GM10847 (cell line): ENCODE data around the gene FOXK1.

Source experiments
- POLR2A ChIP-seq: IDR thresholded peaks from 2 replicates; pipeline ENCODE4 v1.6.1; 2011; ENCODE audit not compliant: insufficient read length; ENCODE audit errors: extremely low read depth

The FOXK1 gene

DNA sequence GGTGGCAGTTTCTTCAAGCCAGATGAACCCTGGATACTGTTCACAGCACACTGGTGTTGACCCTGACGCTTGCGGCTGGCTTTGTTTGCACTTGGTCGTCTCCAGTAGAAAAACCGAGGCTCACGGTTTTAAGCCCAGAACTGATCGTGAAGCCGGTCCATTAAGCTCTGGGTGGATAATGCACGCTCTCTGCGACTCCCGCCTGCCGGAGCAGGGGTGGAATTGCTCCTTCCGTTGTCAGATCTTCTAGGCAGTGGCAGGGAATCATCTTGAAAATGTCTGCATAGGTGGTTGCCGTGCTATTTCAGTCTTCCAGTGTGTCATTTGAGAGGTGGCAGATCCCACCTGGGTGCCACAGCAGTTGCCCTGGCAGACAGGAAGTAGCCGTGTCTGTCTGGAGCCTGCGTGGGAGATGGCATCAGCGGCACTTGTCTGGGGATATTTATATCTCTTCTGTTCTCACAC lies 57.5 kb downstream of the FOXK1 start:
- no peak for TF ChIP-seq POLR2A

GRCh38 chr7:4740796-4741195 lies 58.7 kb downstream of the FOXK1 start:
- no peak for TF ChIP-seq POLR2A

GRCh38 chr7:4742051-4742573 lies 60.0 kb downstream of the FOXK1 start:
- no peak for TF ChIP-seq POLR2A

DNA sequence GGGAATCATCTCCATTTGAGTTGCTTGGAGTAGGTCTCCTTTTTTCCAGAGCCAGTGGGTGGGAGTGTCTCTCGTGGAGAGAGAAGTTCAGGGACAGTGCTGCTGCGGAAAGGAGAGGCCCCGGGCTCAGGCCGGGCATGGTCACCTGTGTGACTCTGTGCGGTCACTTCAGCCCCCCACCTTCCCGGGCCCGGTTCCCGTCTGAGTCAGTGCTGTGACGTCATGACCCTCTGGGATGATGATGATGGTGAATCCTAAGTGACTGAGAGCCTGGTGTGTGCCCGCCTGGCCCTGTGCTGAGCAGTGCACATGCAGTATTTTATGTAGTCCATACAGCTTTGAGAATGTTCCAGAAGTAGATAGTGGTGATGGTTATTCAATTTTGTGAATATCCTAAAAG lies 60.8 kb downstream of the FOXK1 start:
- no peak for TF ChIP-seq POLR2A

DNA sequence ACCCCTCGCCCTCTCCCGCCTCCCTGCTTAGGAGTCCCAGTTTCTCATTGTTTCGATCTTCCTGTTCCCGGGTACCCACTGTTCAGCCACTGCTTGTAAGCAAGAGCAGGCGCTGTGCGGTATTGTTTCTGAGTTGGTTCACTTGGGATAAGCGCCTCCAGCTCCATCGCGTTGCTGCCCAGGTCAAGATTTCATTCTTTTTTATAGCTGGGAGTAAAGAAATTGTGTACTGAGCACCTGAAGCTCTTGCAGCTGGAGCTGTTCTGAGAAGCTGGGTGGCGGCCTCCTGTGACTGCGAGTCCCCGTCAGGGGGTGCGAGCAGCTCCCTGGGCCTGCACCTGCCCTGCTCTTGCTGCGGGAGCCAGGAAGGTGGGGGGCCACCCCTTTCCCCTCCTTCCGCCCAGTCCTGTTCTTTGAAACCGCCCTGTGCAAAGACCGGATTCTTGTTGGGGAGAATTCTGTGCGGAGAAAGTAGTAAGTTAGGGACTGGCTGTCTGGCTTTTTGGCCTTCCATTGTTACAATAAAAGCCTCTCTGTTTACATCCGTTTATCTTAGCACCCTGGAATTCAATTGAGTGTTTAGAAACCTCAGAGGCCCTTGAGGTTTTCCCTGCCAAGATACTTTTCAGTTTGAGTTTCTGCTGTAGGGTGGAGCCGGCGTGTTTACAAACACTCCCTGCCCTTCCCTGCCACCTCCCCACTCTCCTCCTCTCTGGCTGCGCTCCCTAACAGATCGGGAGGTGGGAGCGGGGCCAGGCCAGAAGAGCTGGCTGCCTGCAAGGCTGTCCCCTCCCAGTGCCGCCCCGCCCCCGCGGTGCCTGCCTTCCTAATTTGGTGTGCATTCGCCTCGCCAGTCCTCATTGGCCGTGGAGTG lies 62.5 kb downstream of the FOXK1 start:
- peak; percentile 9 for TF ChIP-seq POLR2A

GRCh38 chr7:4745265-4745919 lies 63.3 kb downstream of the FOXK1 start:
- no peak for TF ChIP-seq POLR2A

DNA sequence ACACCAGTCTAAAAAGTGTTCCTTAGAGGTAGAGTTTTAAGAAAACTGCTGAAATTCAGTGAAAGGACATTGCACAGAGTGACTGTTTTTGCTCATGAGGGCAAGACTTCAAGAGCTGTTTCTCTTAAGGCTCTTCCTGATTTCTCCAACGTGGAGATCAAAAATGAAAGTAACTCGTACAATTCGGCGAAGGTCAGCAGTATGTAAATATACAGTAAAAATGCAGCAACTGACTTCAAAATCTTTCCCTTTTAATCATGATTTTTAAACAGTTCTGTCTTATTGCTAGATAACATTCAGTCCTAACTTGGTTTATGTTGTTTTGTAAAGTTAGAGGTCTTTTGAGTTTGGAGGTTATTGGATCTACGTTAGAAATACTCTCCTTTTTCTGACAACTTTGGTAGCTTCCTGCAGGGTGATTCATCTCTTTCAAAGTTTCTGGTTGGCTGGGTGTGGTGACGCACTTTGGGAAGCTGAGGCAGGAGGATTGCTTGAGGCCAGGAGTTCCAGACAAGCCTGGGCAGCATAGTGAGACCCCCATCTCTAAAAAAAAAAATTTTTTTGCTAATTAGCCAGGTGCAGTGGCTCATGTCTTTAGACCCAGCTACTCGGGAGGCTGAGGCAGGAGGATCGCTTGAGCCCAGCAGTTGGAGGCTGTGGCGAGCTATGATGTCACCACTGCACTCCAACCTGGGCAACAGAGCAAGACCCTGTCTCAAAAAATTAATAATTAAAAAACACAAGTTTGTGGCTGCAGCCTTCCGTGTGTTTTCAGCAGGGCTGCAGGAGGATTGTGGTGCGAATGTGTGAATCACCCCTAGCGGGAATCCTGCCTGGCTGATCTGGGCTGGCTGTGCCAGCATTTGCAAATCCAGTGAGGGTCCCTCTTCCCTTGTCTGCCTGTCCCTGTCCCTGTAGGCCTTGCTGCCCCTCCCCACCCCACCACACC lies 64.2 kb downstream of the FOXK1 start:
- TF ChIP-seq POLR2A: no peak

DNA sequence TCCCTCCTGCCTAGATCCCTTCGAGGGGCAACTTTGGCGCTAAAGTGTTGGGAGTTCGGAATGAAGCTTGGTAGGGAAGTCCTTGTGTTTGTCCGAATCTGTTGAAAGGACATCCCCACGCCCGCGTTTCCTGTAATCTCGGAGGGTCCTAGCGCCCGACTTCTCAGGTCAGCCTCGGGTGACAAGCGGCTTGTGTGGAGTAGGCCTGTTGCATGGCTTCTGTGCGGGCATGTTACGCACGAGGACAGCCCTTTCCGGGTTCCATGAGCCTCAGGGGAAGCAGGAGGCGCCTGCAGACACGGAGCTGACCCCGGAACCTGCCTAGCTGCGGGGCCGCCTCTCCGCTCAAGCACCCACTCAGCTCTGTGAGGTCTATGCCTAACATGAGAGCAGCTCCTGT lies 64.9 kb downstream of the FOXK1 start:
- no peak for TF ChIP-seq POLR2A

GRCh38 chr7:4747746-4748145 lies 65.7 kb downstream of the FOXK1 start:
- no peak for TF ChIP-seq POLR2A

DNA sequence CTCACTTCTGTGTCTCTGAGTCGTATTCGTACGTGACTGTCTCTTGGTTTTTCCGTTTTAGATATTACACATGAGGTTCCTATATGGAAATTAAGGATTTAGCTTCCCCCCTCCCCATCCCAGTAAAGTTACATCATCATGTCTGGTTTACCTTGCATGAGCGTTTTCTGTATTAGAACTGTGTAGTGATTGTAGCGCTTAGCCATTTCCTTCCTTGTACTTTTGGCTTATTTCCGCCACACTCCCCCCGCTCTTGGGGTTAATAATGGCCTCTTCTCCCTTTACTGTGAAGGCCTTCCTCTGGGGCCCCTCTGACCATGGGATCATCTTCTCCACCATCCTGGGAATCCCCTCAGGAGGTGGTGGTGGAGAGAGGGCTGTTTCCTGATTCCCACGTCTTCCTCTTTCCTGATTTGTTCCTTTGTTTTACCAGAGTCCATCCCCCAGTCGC lies 66.2 kb downstream of the FOXK1 start:
- TF ChIP-seq POLR2A: no peak

DNA sequence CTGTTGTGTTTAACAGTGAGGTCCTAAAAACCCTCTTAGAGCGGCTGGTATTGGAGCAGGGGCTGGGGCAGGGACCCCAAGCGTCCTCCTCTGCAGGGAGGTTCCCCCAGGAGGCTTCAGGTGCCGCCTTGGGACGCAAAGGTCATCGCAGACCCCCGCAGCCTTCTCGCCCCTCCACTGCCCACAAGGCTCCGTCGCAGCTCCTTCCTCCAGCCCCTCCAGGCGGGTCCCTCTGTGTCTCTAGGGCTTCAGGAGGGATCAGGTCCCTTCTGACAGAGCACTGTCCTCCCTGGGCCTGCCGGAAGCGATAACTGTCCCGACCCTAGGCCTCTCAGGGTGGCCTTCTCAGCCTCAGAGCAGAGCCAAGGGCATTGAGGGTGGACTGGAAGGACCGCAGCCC lies 67.3 kb downstream of the FOXK1 start:
- no peak for TF ChIP-seq POLR2A

GRCh38 chr7:4749798-4750197 lies 67.7 kb downstream of the FOXK1 start:
- no peak for TF ChIP-seq POLR2A

DNA sequence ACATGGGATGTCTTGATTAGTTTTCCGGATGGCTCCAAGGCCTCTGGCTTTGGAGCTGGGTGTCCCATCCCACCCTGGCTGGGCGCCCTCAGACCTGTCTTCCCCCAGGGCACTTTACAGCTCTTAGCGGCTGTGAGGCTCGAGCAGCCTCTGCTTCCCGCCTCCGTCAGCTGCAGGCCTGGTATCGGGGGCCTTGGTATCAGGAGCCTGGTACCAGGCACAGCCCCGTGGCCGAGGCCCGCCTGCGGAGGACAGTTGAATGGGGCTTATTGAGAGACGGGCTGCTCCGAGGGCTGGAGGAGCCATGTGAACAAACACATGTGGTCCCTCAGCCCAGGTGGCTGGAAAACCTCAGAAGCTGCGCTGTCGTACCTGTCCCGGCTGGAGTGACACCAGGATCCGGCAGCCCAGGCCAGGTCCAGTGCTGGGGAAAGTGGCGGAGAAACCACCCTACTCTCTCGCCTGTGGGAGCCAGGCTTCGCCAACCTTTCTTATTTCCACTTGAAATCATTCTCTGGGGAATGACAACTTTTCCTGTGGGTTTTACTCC lies 69.4 kb downstream of the FOXK1 start:
- TF ChIP-seq POLR2A: no peak

DNA sequence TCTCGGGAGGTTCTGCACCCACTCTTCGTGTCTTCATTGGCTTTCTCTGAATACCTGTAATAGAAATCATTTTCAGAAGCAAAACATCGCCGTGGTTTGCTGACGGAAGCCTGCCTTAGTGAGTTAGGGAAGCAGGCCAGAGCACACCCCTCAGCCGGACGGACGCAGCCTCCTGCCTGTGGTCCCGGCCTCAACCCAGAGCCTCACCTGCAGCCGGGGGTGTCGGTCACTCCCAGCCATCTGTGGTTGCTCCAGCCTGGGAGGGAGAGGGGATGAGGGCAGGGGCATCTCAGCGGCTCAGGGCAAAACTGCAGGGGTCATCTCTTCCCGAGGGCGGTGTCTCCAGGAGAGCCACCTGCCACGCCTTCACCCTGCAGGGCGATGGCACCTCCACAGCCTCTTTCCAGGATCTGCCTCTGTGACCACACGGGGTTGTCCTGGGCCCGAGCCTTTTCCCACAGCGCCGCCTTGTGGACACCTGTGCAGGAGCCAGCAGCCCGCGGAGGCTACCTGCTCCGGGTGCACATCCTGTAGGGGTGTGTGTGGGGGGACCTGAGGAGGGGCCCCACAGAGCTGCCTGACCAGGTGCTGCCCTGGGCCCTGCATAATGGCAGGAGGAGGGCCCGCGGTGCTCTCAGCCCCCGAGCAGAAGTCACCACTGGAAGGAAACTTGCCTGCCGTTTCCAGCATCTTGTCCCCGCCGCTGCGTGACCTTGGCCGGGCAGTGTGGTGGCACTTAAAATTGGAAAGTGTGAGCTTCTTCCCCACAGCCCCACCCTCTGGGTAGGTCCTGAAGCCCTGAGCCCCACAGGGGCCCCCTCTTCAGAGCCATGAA lies 71.7 kb downstream of the FOXK1 start:
- TF ChIP-seq POLR2A: no peak
